Neural progenitor cell (in vitro differentiated cells): ENCODE measurements around the gene SUCNR1. TPM values are rescaled to one million over a fixed set of nuclear protein-coding genes. Genes with fewer than 3 reads are reported as not detected.
"Not testable (repeated sequence)": the region's sequence is repeated elsewhere in the genome, so short reads cannot be mapped to it uniquely, and the experiment has no call there.

Experiments
- DNase-seq: peaks from one replicate; pipeline ENCODE4 v3.0.0-alpha.2; 2016; ENCODE audit warnings: low spot score
- H2AFZ ChIP-seq: fragments of 200-600 bp; sonication (generic); replicated peaks from 2 replicates; pipeline ENCODE4 v1.6.1; 2016; ENCODE audit warnings: antibody characterized with exemption
- H3F3A ChIP-seq: fragments of 200-600 bp; sonication (generic); 2 replicates; pipeline ENCODE4 v1.6.1; 2016; ENCODE audit warnings: antibody characterized with exemption, low read depth
- H3K27ac ChIP-seq: fragments of 200-600 bp; sonication (generic); 2 replicates; pipeline ENCODE4 v1.5.1; 2016; ENCODE audit warnings: mild to moderate bottlenecking
- H3K27me3 ChIP-seq: fragments of 200-600 bp; sonication (generic); 2 replicates; pipeline ENCODE4 v1.6.1; 2016; ENCODE audit warnings: mild to moderate bottlenecking, moderate library complexity
- H3K36me3 ChIP-seq: fragments of 200-600 bp; sonication (generic); 2 replicates; pipeline ENCODE4 v1.5.1; 2016
- H3K4me1 ChIP-seq: fragments of 200-600 bp; sonication (generic); 2 replicates; pipeline ENCODE4 v1.6.1; 2016; ENCODE audit warnings: mixed run types
- H3K4me2 ChIP-seq: fragments of 200-600 bp; sonication (generic); 2 replicates; pipeline ENCODE4 v1.6.1; 2016
- H3K4me3 ChIP-seq: fragments of 200-600 bp; sonication (generic); 2 replicates; pipeline ENCODE4 v1.5.1; 2016
- H3K79me2 ChIP-seq: fragments of 200-600 bp; sonication (generic); 2 replicates; pipeline ENCODE4 v1.6.1; 2016; ENCODE audit warnings: low read depth
- H3K9ac ChIP-seq: fragments of 200-600 bp; sonication (generic); 2 replicates; pipeline ENCODE4 v1.6.1; 2016
- H3K9me3 ChIP-seq: fragments of 200-600 bp; sonication (generic); 2 replicates; pipeline ENCODE4 v1.5.1; 2016; ENCODE audit warnings: low read depth
- H4K20me1 ChIP-seq: fragments of 200-600 bp; sonication (generic); 2 replicates; pipeline ENCODE4 v1.6.1; 2016; ENCODE audit warnings: low read depth
- H3K27ac Mint-ChIP-seq: 3 replicates; pipeline ENCODE4 v1.8.0; 2021; ENCODE audit warnings: mixed read lengths
- H3K27me3 Mint-ChIP-seq: 2 replicates; pipeline ENCODE4 v1.8.0; 2022; ENCODE audit warnings: low read depth, mild to moderate bottlenecking, inconsistent platforms, moderate library complexity, mixed read lengths; ENCODE audit not compliant: insufficient read depth
- H3K36me3 Mint-ChIP-seq: 3 replicates; pipeline ENCODE4 v1.8.0; 2021; ENCODE audit warnings: mixed read lengths
- H3K4me1 Mint-ChIP-seq: 3 replicates; pipeline ENCODE4 v1.8.0; 2021; ENCODE audit warnings: mixed read lengths
- H3K4me3 Mint-ChIP-seq: 3 replicates; pipeline ENCODE4 v1.8.0; 2021; ENCODE audit warnings: mild to moderate bottlenecking, moderate library complexity, mixed read lengths
- H3K9me3 Mint-ChIP-seq: 3 replicates; pipeline ENCODE4 v1.8.0; 2020; ENCODE audit warnings: mixed read lengths
- EZH2 ChIP-seq: fragments of 200-600 bp; sonication (generic); IDR thresholded peaks from 2 replicates; pipeline ENCODE4 v1.6.1; 2017; ENCODE audit warnings: antibody characterized with exemption, mild to moderate bottlenecking, moderate library complexity
- EZH2phosphoT487 ChIP-seq: fragments of 200-600 bp; sonication (generic); IDR thresholded peaks from 2 replicates; pipeline ENCODE4 v1.6.1; 2017; ENCODE audit warnings: antibody characterized with exemption
- total RNA-seq: library from RNA; depleted of rRNA; stranded (reverse); fragments of >200 nt; gene quantifications from 2 replicates; pipeline ENCODE4 v1.2.3, GENCODE V29; 2015; ENCODE audit warnings: low replicate concordance
- TF ChIP-seq, protein P1 (sequence below): fragments of 200-600 bp; sonication (generic); IDR thresholded peaks from 2 replicates; pipeline ENCODE4 v1.5.1; 2017; ENCODE audit warnings: antibody characterized with exemption, mild to moderate bottlenecking

SUCNR1 gene
- total RNA-seq, 1 donor from 2014 or later: not detected

DNA sequence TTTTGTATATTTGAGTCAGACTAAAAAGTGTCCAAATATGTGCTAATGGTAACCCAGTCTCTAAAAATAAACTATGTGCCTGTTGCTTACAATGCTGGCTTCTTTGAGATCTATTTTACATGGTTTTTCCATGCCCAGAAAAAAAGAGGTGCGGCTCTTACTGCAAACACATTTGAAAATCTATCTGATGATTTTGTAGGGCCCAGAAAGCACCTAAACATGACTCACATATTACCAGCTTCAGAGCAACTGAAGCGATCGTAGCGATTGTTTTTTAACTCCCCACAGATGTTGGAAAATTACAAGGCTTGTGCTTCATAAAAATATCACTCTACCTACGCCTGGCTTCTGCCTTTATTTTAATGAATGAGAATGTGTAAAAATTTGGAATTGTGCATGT, 53.5 kb downstream of the SUCNR1 start:
- no peak overlapping the region for H2AFZ ChIP-seq
- DNase-seq: no peak
- Mint-ChIP-seq H3K27ac (no peak overlapping the region), H3K36me3 (no peaks in the 10 kb centered on the region), H3K9me3 (peaks cover 6% of the 10 kb centered on the region), H3K4me3 (no peak overlapping the region), H3K27me3 (no peaks in the 10 kb centered on the region), H3K4me1 (peaks cover 6% of the 10 kb centered on the region)
- no peaks in the 10 kb centered on the region for H3K9me3 ChIP-seq
- H3K4me3 ChIP-seq: no peak overlapping the region
- H3K4me2 ChIP-seq: no peak overlapping the region
- H3K79me2 ChIP-seq: no peaks in the 10 kb centered on the region
- H3K4me1 ChIP-seq: peaks cover 15% of the 10 kb centered on the region
- H3F3A ChIP-seq: peaks cover 7% of the 10 kb centered on the region
- TF ChIP-seq EZH2phosphoT487 (no peak), EZH2 (no peak)
- TF ChIP-seq, protein P1, sequence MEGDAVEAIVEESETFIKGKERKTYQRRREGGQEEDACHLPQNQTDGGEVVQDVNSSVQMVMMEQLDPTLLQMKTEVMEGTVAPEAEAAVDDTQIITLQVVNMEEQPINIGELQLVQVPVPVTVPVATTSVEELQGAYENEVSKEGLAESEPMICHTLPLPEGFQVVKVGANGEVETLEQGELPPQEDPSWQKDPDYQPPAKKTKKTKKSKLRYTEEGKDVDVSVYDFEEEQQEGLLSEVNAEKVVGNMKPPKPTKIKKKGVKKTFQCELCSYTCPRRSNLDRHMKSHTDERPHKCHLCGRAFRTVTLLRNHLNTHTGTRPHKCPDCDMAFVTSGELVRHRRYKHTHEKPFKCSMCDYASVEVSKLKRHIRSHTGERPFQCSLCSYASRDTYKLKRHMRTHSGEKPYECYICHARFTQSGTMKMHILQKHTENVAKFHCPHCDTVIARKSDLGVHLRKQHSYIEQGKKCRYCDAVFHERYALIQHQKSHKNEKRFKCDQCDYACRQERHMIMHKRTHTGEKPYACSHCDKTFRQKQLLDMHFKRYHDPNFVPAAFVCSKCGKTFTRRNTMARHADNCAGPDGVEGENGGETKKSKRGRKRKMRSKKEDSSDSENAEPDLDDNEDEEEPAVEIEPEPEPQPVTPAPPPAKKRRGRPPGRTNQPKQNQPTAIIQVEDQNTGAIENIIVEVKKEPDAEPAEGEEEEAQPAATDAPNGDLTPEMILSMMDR: no peak
- H3K27me3 ChIP-seq: no peaks in the 10 kb centered on the region
- no peaks in the 10 kb centered on the region for H3K36me3 ChIP-seq
- H3K9ac ChIP-seq: no peak overlapping the region
- H4K20me1 ChIP-seq: no peaks in the 10 kb centered on the region
- H3K27ac ChIP-seq: no peak overlapping the region

DNA sequence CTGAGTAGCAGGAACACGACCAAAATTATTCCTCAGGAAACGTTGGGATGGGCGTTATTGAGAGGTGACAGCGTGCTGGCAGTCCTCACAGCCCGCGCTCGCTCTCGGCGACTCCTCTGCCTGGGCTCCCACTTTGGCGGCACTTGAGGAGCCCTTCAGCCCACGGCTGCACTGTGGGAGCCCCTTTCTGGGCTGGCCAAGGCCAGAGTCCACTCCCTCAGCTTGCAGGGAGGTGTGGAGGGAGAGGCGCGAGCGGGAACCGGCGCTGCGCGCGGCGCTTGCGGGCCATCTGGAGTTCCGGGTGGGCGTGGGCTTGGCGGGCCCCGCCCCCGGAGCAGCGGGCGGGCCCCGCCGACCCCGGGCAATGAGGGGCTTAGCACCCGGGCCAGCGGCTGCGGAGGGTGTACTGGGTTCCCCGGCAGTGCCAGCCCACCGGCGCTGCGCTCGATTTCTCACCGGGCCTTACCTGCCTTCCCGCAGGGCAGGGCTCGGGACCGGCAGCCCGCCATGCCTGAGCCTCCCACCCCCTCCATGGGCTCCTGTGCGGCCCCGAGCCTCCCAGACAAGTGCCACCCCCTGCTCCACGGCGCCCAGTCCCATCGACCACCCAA, 54.6 kb downstream of the SUCNR1 start:
- H3K79me2 ChIP-seq, H2AFZ ChIP-seq, H3K4me3 ChIP-seq, H3K27me3 ChIP-seq, H3K36me3 Mint-ChIP-seq, H3F3A ChIP-seq, H3K9me3 Mint-ChIP-seq, DNase-seq, H3K27me3 Mint-ChIP-seq, H3K36me3 ChIP-seq, H3K9me3 ChIP-seq, H3K4me3 Mint-ChIP-seq, H3K4me1 Mint-ChIP-seq, H3K9ac ChIP-seq, H3K4me2 ChIP-seq, H3K27ac ChIP-seq, H4K20me1 ChIP-seq, H3K27ac Mint-ChIP-seq: not testable (repeated sequence)
- peaks cover 15% of the 10 kb centered on the region for H3K4me1 ChIP-seq

DNA sequence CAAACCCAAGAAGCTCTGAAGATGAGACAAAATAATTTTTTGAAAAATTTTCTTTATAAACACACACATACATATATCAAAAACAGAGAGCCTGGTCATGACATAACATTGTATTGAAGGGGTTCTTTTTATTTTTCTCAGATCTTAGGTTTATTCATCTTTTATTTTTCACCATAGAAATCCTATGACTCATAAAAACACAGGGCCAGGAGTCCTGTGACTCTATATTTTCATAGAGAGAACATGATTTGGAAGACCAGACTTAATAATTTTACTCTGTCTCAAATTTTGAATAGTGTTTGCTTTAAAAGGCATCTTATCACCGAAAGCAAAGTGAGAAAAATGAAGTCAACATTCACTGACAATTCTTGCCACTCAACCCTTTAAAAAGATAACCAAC, 57.7 kb downstream of the SUCNR1 start:
- no peak overlapping the region for H3K4me3 Mint-ChIP-seq
- no peaks in the 10 kb centered on the region for H3K36me3 Mint-ChIP-seq
- no peak overlapping the region for H3K27ac Mint-ChIP-seq
- Histone ChIP-seq H3F3A (peaks cover 1% of the 10 kb centered on the region), H3K4me3 (no peak overlapping the region), H3K27me3 (no peaks in the 10 kb centered on the region), H2AFZ (no peak overlapping the region), H3K9me3 (no peaks in the 10 kb centered on the region), H3K4me1 (peaks cover 5% of the 10 kb centered on the region), H3K79me2 (no peaks in the 10 kb centered on the region), H3K36me3 (no peaks in the 10 kb centered on the region), H3K4me2 (no peak overlapping the region), H3K27ac (no peak overlapping the region), H4K20me1 (no peaks in the 10 kb centered on the region), H3K9ac (no peak overlapping the region)
- no peak for DNase-seq
- peaks cover 2% of the 10 kb centered on the region for H3K4me1 Mint-ChIP-seq
- H3K27me3 Mint-ChIP-seq: no peaks in the 10 kb centered on the region
- H3K9me3 Mint-ChIP-seq: peaks cover 6% of the 10 kb centered on the region
- TF ChIP-seq EZH2: no peak
- TF ChIP-seq, protein P1: no peak
- no peak for TF ChIP-seq EZH2phosphoT487

DNA sequence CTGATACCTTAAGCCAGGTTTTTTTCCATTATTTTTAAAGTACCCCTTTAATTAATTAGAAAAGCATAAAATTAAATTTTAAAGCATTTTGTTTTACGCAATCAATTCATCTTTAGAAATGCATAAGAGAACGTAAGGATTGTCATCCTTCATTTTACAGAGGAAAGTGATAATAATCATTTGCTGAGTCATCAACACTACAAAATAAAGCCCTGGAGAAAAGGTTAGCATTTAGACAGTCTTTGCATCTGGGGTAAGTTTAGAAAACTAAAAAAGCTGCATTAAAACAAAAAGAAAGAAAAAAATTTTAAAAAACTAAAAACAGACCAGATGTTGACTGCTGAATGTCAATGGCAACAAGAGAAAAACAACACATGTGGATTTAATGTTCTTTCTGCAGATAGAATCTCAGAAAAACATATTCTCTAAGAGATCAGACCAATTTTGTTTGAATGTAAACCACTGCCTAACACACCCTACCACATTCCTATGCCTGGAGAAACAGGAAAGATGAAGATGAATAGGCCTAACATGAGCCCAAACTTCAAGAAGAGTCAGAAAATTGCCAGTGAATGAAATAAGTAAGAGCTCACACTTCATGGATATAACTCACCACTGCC, 59.9 kb downstream of the SUCNR1 start:
- Histone ChIP-seq H3K27me3 (no peaks in the 10 kb centered on the region), H3K4me1 (no peaks in the 10 kb centered on the region), H3K4me3 (no peak overlapping the region), H3K36me3 (no peaks in the 10 kb centered on the region), H3K9ac (no peak overlapping the region), H4K20me1 (no peaks in the 10 kb centered on the region), H3F3A (no peaks in the 10 kb centered on the region), H3K9me3 (no peaks in the 10 kb centered on the region), H3K27ac (no peak overlapping the region), H3K79me2 (no peaks in the 10 kb centered on the region), H3K4me2 (no peak overlapping the region), H2AFZ (no peak overlapping the region)
- H3K4me3 Mint-ChIP-seq: no peak overlapping the region
- TF ChIP-seq EZH2: no peak
- TF ChIP-seq EZH2phosphoT487: no peak
- TF ChIP-seq, protein P1: no peak
- peaks cover 6% of the 10 kb centered on the region for H3K9me3 Mint-ChIP-seq
- no peaks in the 10 kb centered on the region for H3K27me3 Mint-ChIP-seq
- no peak overlapping the region for H3K27ac Mint-ChIP-seq
- H3K36me3 Mint-ChIP-seq: no peaks in the 10 kb centered on the region
- no peaks in the 10 kb centered on the region for H3K4me1 Mint-ChIP-seq
- DNase-seq: no peak
